Thoracic aorta (tissue), 2 donors: ENCODE results near the gene USP4. TPM values are rescaled to one million over a fixed set of nuclear protein-coding genes. Genes with fewer than 3 reads are reported as not detected.
A peak's percentile ranks its signal among the peaks of the same experiment; 100 is the strongest.

Experiments used
- ATAC-seq: fragments of 150-250 bp; one replicate; pipeline ENCODE4 v1.8.0; 2017; ENCODE audit warnings: low read depth; ENCODE audit not compliant: insufficient number of reproducible peaks, low FRiP score
- DNase-seq: peaks from one replicate; pipeline ENCODE4 v3.0.0-alpha.2; 2020; ENCODE audit warnings: low spot score
- H3K27ac ChIP-seq, 2 donors: fragments of 200-600 bp; sonication (generic); 1 replicate in 1 of 2; 2 replicates in 1 of 2; pipeline ENCODE4 v1.5.1; 2016; ENCODE audit warnings: mild to moderate bottlenecking in 2 of 2, moderate library complexity in 2 of 2
- H3K27me3 ChIP-seq: fragments of 200-600 bp; sonication (generic); replicated peaks from 2 replicates; pipeline ENCODE4 v1.6.0; 2016; ENCODE audit warnings: mild to moderate bottlenecking; ENCODE audit not compliant: insufficient read depth
- H3K36me3 ChIP-seq: fragments of 200-600 bp; sonication (generic); one replicate; pipeline ENCODE4 v1.5.1; 2016
- H3K4me1 ChIP-seq, 2 donors: fragments of 200-600 bp; sonication (generic); 1 replicate in 1 of 2; 2 replicates in 1 of 2; pipeline versions ENCODE4 v1.5.1 to v1.6.0; 2016; ENCODE audit warnings: low read depth in 2 of 2, mild to moderate bottlenecking in 1 of 2; ENCODE audit not compliant: control insufficient read depth in 1 of 2
- H3K4me3 ChIP-seq: fragments of 200-600 bp; sonication (generic); 2 replicates; pipeline ENCODE4 v1.5.1; 2016; ENCODE audit warnings: mild to moderate bottlenecking
- H3K9me3 ChIP-seq: fragments of 200-600 bp; sonication (generic); 2 replicates; pipeline ENCODE4 v1.5.1; 2016
- CTCF ChIP-seq: fragments of 200-600 bp; sonication (generic); IDR thresholded peaks from one replicate; pipeline ENCODE4 v1.5.1; 2019; ENCODE audit warnings: antibody characterized with exemption
- total RNA-seq, 2 donors: library from RNA; depleted of rRNA; stranded (reverse); fragments of >200 nt; gene quantifications; one replicate each; pipeline versions ENCODE4 v1.1.0 to v1.2.3, GENCODE V29; 2016

USP4 gene
- total RNA-seq: 10 to 100 TPM; 41.2 to 74.1 TPM

- Histone ChIP-seq H3K4me3 (peak within 1 kb of the TSS; percentile 96), H3K27ac (peak within 1 kb of the TSS; percentile 91), H3K9me3 (no peaks in the 10 kb centered on the region), H3K4me1 (peaks cover 16 to 27% of the 10 kb centered on the region in 2 donors), H3K27me3 (no peaks in the 10 kb centered on the region), H3K36me3 (peaks cover 3% of the 10 kb centered on the region)
- DNase-seq (peak; percentile 46), ATAC-seq (peak; percentile 70)
- TF ChIP-seq CTCF: no peak
Measured at GRCh38 chr3:49339941-49340800, at the start of gene USP4. TSS of gene USP4 (minus strand) at chr3:49340053. CDS start at chr3:49340024, 29 bp downstream.

- DNase-seq: no peak
- no peaks in the 10 kb centered on the region for H3K9me3 ChIP-seq
- no peak overlapping the region for H3K27ac ChIP-seq
- TF ChIP-seq CTCF: no peak
- ATAC-seq: no peak
- H3K4me1 ChIP-seq: peaks cover 9 to 63% of the 10 kb centered on the region in 2 donors
- no peaks in the 10 kb centered on the region for H3K27me3 ChIP-seq
- H3K36me3 ChIP-seq: no peaks in the 10 kb centered on the region
- no peak overlapping the region for H3K4me3 ChIP-seq
Measured at GRCh38 chr3:49389297-49389696, 49.4 kb upstream of the USP4 start.

- DNase-seq (no peak), ATAC-seq (no peak)
- Histone ChIP-seq H3K36me3 (no peaks in the 10 kb centered on the region), H3K27me3 (no peaks in the 10 kb centered on the region), H3K27ac (no peak overlapping the region), H3K4me3 (no peak overlapping the region), H3K4me1 (peaks cover 9 to 67% of the 10 kb centered on the region in 2 donors), H3K9me3 (no peaks in the 10 kb centered on the region)
- no peak for TF ChIP-seq CTCF
Measured at GRCh38 chr3:49388289-49388820, 48.5 kb upstream of the USP4 start.

GRCh38 chr3:49387721-49388120 lies 47.9 kb upstream of the USP4 start:
- ATAC-seq (no peak), DNase-seq (no peak)
- H3K4me3 ChIP-seq: no peak overlapping the region
- no peaks in the 10 kb centered on the region for H3K36me3 ChIP-seq
- H3K4me1 ChIP-seq: peaks cover 9 to 67% of the 10 kb centered on the region in 2 donors
- no peaks in the 10 kb centered on the region for H3K27me3 ChIP-seq
- H3K27ac ChIP-seq: no peak overlapping the region
- no peak for TF ChIP-seq CTCF
- H3K9me3 ChIP-seq: no peaks in the 10 kb centered on the region

- peaks cover 9 to 64% of the 10 kb centered on the region in 2 donors for H3K4me1 ChIP-seq
- DNase-seq (no peak), ATAC-seq (no peak)
- TF ChIP-seq CTCF: no peak
- H3K9me3 ChIP-seq: no peaks in the 10 kb centered on the region
- no peaks in the 10 kb centered on the region for H3K27me3 ChIP-seq
- H3K4me3 ChIP-seq: no peak overlapping the region
- H3K27ac ChIP-seq: no peak overlapping the region
- no peaks in the 10 kb centered on the region for H3K36me3 ChIP-seq
Measured at GRCh38 chr3:49386056-49386756, 46.4 kb upstream of the USP4 start.
